ENCODE measurements around the gene MRM1.

MRM1 gene

DNA sequence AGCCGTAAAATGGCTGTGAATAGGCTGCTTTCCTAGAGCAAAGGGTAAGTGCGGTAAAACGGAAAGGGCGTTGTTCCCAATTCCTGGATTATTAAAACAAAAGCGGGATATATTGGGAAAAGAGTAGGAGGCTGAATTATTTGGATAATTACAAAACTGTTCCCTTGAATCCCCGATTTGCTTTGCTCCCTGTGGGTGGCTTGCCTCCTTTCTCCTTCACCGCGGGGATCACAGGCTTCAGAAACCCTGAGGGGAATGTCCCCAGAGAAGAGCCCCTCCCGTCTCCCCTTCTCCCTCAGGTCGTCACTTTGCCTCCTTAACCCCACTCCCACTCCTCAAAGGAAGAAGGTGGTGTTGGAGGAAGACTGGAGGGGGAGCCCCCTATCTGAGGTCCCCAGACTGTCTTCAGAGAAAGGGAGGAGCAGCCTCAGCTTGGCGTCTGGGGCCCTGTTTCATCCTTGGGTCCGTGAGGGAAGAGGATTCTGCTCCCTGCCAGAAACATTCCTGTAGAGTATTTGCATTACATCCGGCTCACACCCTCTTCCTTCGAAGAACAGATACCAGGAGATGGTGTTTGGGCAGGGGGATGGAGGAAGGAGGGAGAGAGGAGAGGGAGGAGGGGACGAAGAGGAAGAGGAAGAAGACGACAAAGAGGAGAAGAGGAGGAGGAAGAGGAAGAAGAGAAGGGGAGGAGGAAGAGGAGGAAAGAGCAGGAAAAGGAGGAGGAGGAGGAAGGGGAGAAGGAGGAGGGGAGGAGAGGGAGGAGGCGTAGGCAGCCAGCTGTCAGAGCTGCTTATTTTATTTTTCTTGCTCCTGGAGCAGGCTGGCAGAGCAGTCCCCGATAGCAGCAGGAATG, 31.8 kb downstream of the MRM1 start:
- DNase-seq (ENCODE audit: low read depth): no peak

DNA sequence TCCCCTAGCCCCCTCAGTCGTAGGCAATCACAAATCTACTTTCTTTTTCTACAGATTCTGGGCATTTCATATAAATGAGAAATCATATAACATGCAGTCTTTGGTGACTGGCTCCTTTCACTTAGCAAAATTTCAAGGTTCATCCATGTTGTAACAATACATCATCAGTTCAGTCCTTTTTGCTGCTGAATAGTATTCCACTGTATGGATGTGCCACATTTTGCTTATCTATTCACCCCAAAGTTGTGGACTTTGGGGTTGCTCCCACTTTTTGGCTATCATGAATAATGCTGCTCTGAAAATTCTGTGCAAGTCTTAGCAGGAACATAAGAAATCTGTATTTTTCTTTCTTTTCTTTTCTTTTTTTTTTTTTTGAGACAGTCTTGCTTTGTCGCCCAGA, 39.0 kb downstream of the MRM1 start:
- no peak for DNase-seq (ENCODE audit: low read depth)

DNA sequence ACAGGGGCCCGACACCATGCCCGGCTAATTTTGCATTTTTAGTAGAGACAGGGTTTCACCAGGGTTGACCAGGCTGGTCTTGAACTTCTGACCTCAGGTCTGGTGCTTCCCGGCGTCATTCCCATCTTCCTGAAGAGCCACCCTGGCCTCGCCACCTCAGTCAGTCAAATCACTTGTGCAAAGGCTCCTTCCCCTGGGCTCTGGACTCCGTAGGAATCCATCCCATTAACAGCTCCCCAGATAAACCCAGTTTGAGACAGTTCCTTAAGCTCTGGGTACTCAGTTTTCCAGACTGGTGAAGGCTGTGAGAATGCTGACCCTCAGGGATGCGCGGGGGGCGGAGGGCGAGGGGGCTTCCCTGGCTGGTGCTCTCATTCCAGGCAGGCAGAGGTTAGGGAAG, 39.5 kb downstream of the MRM1 start:
- no peak for DNase-seq (ENCODE audit: low read depth)

DNA sequence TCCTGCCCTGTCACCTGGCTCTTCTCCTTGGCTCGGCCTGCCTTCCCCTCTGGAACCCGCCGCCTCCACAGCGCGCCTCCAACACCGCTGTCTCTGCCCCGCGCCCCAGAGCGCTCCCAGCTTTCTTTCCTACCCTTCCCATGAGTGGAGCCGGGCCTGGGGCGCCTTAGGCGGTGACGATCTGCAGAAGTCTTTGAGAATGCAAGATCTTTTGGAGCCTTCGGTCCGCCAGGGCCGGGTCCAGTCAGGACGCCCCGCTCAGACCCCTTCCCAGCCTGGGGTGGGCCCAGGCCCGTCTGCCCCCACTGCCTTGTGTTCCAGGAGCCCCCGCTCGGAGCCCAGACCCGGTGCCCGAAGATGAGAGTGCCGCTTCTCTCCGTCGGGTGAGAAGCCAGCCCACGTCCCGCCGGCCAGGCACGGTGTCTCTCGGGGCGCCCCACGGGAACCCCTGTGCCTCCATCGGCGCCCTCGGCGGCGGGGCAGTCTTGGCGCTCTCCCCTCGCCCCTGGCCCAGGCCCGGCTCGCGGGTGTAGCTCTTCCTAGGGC, 40.0 kb downstream of the MRM1 start:
- no peak for DNase-seq (ENCODE audit: low read depth)

DNA sequence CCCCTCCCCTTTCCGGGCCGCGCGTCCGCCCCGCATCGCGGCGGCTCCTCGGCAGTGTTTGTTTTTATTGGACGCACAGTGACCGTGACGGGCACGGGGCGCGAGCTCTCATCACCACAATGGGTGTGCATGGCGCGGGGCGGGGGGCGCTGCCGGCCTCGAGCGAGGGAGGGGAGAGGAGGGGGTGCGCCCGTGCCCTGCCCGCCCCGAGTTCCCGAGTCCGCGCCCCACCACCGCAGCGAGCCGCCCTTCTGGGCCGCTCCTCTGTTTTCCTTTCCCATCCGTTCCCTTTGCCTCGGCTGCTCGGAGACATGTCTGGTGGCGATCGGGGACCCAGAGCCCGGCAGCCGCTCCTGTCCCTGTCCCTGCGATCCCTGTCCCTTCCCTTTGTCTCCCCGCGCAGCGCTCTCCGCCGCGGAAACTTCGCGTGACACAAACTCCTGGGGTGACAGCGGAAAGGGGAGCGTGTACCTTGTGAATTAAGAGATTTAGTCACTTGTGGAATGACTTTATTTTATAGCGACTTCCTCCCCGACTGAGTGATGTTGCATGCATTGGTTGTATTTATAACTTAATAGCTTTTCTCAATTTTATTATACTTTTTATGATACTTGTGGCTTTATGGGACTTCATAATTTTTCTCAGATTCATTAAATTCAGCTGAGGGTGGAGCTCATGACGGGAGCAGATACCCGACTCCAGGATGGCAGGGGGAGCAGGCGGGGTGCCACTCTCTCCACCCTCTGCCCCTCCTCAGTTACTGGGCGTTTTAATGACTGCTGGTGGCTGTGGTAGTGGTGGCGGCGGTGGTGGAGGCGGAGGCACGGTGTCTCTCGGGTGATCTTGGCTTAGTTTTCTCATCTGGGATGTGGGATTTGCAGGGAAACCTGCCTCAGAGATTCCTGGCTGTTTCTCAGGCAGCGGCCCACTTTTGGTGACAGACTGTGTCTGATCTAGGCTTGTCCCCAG, 40.8 kb downstream of the MRM1 start:
- DNase-seq (ENCODE audit: low read depth): no peak

DNA sequence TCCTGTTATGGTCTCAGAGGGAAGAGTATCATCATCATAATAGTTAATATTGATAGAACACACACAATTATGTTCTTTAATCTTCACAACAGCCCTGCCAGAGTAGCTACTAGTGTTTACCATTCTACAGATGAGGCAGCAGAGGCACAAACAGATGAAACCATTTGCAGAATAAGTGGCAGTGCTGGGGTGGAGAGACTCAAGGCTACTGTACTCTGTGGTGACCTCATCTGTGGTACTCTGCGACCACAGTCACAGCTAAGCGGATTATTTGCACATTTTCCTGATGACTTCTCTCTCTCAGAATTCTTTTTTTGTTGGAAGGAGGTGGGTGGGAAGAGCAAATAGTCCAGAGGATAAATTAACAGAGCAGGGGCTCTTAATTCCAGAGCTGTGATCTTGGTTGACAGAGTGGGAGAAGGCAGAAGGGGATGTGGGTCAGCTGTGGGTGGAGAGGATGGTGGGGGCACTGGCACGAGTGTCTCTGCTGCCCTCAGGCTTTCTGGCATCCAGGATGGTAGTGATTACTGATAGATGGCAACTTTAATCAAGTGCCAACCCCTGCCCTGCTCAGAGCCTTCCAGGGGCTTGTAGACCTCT, 41.8 kb downstream of the MRM1 start:
- DNase-seq (ENCODE audit: low read depth): no peak

DNA sequence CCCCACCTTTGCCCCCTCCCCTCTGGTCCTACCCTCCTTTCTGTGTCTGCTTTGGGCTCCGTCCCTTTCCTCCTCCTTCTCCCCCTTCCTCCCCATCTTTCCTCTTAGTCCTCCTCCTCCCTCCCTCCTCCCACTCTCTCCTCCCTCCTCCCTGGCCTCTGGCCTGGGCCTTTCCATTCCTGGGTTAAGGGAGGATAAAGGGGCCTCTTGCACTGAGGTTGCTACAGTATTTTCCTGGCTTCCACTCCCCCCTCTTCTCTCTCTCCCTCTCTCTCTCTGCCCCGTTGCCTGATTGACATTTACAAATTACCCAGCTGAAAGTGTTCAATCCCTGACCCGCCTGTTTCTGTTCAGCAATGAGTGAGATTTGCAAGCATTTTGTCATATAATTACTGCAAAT, 44.0 kb downstream of the MRM1 start:
- DNase-seq (ENCODE audit: low read depth): no peak

DNA sequence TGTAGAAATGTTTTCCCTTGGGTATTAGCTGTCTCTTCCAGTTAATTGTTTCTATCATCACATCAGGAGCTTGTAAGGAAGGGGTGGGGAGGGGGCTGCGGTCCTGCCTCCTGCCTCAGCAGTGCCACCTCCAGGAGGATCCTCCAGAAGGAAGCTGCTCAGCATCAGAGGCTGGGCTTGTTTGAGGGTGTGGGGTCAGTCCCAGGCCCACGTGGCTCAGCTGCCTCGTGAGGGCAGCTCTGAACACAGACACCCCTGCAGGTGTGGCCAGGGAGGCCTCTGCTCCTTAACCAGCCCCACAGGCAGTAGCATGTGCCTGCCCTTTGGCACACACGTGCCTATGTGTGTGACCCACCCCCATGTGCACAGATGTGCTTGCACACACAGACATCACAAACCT, 46.3 kb downstream of the MRM1 start:
- DNase-seq (ENCODE audit: low read depth): no peak

DNA sequence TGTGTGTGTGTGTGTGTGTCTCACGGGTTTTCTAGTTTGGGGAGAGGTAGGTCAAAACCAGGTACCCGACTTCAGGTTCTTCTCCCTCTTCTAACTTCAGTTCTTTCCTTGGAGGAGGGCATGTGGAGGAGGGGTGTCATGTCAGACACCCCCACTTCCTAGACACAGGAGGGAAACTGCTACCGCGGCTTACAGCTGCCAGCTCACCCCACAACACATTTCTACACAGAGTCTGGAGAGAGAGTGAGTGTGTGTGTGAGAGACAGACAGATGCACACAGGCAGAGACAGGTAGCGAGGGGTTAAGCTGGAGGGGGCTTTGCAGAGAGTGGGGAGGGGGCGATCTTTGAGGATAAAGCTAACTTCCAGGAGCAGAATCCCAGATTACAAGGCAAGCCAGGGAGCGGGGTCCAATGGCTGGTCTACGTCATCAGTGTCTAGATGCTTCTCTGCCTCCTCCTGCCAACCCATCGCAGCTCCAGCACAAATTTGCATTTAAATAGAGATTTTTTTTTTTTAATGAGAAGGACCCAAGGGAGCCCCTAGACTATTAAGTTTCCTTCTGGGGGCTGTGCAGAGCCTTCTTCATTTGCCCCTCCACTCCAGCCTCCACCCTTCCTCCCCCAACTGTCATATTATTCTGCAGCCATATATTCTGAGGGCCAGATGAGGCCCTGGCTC, 48.9 kb downstream of the MRM1 start:
- no peak for DNase-seq (ENCODE audit: low read depth)

DNA sequence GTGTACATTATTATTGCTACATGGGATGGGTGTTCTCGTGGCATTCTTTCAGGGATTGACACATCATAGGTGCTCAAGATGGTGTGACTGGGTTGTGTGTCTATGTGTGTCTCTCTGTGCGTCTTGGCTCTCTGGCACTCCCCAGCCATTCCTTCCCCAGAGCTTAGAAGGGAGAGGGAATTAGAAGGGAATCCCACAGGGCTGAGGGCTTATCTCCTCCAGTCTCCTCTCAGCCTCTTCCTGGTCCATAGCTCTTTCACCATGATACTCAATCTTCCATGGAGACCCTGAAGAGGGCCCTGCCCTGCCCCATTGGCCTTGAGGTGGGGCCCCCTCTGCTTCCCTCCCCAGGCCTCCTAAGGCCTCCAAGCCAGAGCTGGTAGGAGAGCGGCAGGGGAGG, 52.0 kb downstream of the MRM1 start:
- DNase-seq (ENCODE audit: low read depth): no peak

DNA sequence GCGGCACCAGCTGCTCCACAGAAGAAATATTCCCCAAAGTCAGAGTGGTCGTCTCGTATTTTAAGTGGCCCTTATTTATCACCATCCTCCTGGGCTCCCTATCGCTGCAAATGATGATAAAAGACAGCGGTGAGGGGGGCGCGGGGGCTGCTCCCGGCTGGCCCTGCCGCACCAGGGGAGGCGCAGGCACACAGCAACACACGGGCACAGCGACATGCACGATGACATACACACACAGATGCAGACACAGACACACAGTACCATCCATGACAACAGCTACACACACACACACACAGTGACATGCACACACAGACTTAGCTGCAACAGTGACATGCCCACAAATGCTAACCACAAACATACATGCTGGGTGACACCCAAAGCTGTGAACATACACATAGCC, 52.5 kb downstream of the MRM1 start:
- no peak for DNase-seq (ENCODE audit: low read depth)

DNA sequence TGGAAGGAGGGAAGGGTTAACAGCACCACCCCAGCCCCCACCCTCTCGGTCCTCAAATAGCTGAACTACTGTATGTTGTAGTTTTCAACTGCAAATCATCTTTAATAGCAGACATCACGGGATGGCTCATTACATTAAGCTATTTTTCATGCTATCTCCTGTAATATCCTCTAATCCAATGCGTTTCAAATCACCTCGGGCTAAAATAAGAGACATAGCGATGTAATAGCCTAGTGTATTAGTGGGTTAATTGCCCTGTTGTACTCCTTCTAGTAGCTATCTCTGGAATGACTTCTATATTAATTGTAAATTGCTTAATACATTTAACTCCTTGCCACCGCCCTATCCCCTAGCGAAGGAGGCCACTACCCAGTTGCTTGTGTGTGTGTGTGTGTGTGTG, 54.3 kb downstream of the MRM1 start:
- no peak for DNase-seq (ENCODE audit: low read depth)

DNA sequence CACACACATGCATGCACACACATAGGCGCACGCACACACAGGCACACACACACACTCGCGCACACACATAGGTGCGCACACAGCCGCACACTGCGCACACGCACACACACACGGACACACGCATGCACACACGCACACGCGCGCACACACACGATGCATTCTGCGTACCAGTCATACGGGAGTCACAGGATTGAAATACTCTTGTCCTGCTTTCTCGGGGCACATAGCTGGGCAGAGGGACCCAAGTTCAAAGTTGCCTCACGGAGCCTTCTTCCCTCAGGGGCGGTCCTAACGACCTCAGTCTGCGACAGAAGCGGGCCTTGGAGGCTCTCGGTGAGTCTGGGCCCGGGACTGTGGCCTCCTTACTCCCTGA, 56.0 kb downstream of the MRM1 start:
- no peak for DNase-seq (ENCODE audit: low read depth)

DNA sequence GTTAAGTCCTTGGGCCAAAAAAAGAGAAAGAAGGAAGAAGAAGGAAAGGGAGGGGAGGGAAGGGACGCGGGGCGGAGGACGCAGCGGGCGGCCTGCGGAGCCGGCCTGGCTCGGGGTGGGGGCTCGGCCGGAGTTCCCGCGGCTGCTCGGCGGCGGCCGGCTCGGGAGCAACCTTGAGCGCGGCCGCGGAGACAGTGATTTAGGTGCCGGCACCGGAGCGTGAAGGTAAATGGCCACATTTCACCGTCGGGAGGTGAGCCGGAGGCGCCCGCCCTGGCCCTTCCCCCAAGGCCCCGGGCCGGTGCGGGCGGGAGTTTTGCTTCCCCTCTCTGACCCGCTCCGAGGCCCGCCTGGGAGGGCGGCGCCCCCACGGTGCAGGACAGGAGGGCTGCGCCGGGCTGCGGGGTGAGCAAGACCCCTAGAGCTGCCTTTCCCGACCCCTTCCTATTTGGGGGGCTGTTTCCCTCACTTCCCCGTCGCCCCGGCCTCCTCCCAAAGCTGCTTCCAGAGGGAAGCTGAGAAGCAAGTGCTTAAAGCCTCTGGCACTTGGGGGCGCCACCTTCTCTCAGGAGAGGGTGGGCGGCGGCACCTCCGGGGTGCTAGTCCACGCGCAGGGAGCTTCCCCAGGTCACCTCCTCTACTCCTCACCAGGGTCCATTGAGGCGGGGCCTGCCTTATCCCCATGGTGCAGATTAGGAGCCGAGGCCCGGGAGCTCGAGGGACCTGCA, 56.5 kb downstream of the MRM1 start:
- DNase-seq (ENCODE audit: low read depth): peak; percentile 28
